Measurements from ENCODE around the gene TAS1R2. TPM values are rescaled to one million over a fixed set of nuclear protein-coding genes. Genes with fewer than 3 reads are reported as not detected.

Gene TAS1R2
- total RNA-seq, 6 experiments from 2014 or later = 0.07 TPM; not detected in 5

- H3K27ac ChIP-seq = no peak overlapping the region
- H3K4me3 ChIP-seq = no peak overlapping the region
- no peaks in the 10 kb centered on the region for H3K9me3 ChIP-seq
- 67% methylated on average over 7 of the region's 7 CpGs for WGBS (ENCODE audit: insufficient coverage, low coverage, low lambda C conversion rate, missing lambda C conversion rate)
- DNase-seq (no peak), ATAC-seq (no peak)
- peaks cover 0 to 57% (median 25%) of the 10 kb centered on the region in 4 donors for H3K4me1 ChIP-seq
- intact Hi-C loops (cut with DNase I) = no loop called here
- TF ChIP-seq CTCF (IDR thresholded peaks at IDR 0.05) = no peak
- no peak for TF ChIP-seq POLR2A (IDR thresholded peaks at IDR 0.05)
- H3K27me3 ChIP-seq = no peaks in the 10 kb centered on the region
- H3K36me3 ChIP-seq = peaks cover 0 to 32% (median 15%) of the 10 kb centered on the region in 4 donors
These were observed 31.9 kb upstream of the TAS1R2 start for GRCh38 chr1:18891426-18891780.

- no peaks in the 10 kb centered on the region for H3K9me3 ChIP-seq
- ATAC-seq = peak; percentile 63 to 85 (median 66)
- no peaks in the 10 kb centered on the region for H3K27me3 ChIP-seq
- WGBS (ENCODE audit: insufficient coverage, low coverage, low lambda C conversion rate, missing lambda C conversion rate) = 25% methylated on average over 4 of the region's 6 CpGs
- DNase-seq = peak; percentile 43 to 77 (median 75)
- H3K36me3 ChIP-seq = peaks cover 0 to 35% (median 17%) of the 10 kb centered on the region in 4 donors
- peaks cover 0 to 52% (median 23%) of the 10 kb centered on the region in 4 donors for H3K4me1 ChIP-seq
- peak overlapping the region in 1 of 3 donors; percentile 43 for H3K27ac ChIP-seq
- H3K4me3 ChIP-seq = no peak overlapping the region
- no peak for TF ChIP-seq POLR2A (IDR thresholded peaks at IDR 0.05)
- no peak for TF ChIP-seq CTCF (IDR thresholded peaks at IDR 0.05)
- intact Hi-C loops (cut with DNase I) = no loop called here
These were observed 31.4 kb upstream of the TAS1R2 start for GRCh38 chr1:18890706-18891425.

GRCh38 chr1:18886003-18886335, 26.5 kb upstream of the TAS1R2 start:
- intact Hi-C loops (cut with DNase I) = no loop called here
- no CpG with 5 or more reads among the region's 1 CpG for WGBS (ENCODE audit: insufficient coverage, low coverage, low lambda C conversion rate, missing lambda C conversion rate)
- ATAC-seq (no peak), DNase-seq (no peak)
- TF ChIP-seq POLR2A (IDR thresholded peaks at IDR 0.05) = no peak
- TF ChIP-seq CTCF (IDR thresholded peaks at IDR 0.05) = no peak
- Histone ChIP-seq H3K9me3 (no peaks in the 10 kb centered on the region), H3K27ac (no peak overlapping the region), H3K36me3 (peaks cover 0 to 79% (median 36%) of the 10 kb centered on the region in 4 donors), H3K4me3 (no peak overlapping the region), H3K27me3 (no peaks in the 10 kb centered on the region), H3K4me1 (peaks cover 0 to 10% (median 4%) of the 10 kb centered on the region in 4 donors)

DNA sequence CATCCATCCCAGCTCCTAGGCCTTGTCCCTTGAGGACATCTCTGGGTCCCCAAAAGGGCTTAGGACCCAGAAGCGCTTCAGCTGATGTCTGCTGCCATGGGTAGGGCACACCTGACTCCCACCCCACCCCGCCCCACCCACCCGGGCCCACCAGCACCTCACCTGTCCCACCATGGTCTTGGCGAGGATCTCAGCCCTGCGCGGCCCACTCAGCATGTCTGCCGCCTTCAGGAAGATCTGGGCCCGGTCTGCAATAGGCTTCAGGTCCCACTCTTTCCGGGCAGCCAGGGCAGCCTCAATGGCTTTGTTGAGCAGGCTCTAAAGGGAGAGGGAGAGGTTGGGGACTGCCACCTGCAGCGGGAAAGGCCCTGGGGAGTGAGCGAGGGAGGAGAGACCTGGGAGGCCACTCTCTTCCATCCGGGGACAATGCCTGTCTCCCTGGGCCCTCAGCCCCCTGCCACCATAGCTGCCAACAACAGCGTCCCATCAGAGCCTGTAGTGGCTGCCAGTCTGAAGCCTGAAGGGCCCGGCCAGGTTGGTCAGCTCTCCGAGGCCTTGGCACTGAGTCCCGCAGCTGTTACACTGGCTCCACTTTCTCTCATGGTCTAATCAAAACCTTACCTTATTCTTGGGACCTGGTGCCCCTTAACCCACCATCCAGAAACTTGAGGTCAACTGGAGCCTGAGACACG, 26.0 kb upstream of the TAS1R2 start:
- intact Hi-C loops (cut with DNase I) = no loop called here
- no peak for TF ChIP-seq POLR2A (IDR thresholded peaks at IDR 0.05)
- DNase-seq (no peak), ATAC-seq (no peak)
- 88% methylated on average over 10 of the region's 17 CpGs for WGBS (ENCODE audit: insufficient coverage, low coverage, low lambda C conversion rate, missing lambda C conversion rate)
- no peaks in the 10 kb centered on the region for H3K27me3 ChIP-seq
- H3K9me3 ChIP-seq = no peaks in the 10 kb centered on the region
- H3K27ac ChIP-seq = no peak overlapping the region
- H3K4me1 ChIP-seq = peaks cover 0 to 5% (median under 1%) of the 10 kb centered on the region in 4 donors
- H3K4me3 ChIP-seq = no peak overlapping the region
- H3K36me3 ChIP-seq = peaks cover 0 to 84% (median 39%) of the 10 kb centered on the region in 4 donors

DNA sequence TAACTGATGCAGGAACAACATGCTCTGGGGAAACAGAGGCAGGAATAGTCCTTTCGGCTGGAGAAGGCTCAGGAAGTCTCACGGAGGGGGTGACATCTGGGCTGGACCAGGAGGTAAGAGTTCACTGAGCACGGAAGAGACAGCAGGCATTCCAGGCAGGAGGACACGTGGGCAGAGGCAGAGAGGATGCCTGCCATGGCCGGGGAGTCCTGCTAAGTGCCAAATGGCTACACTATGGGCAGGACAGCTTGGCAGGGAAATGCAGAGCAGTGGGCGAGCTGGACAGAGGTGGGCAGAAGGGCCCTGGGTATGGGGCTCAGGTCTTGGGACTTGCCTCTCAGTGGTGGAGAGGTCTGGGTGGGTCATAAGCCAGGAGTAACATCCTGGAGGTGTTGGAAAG, 25.3 kb upstream of the TAS1R2 start:
- H3K36me3 ChIP-seq = peaks cover 0 to 87% (median 39%) of the 10 kb centered on the region in 4 donors
- DNase-seq (no peak), ATAC-seq (peak in 1 of 4 donors; percentile 16)
- H3K27ac ChIP-seq = no peak overlapping the region
- intact Hi-C loops (cut with DNase I) = no loop called here
- no peaks in the 10 kb centered on the region for H3K4me1 ChIP-seq
- no peaks in the 10 kb centered on the region for H3K9me3 ChIP-seq
- no peak overlapping the region for H3K4me3 ChIP-seq
- TF ChIP-seq POLR2A (IDR thresholded peaks at IDR 0.05) (no peak), CTCF (IDR thresholded peaks at IDR 0.05) (no peak)
- 32% methylated on average over 6 of the region's 6 CpGs for WGBS (ENCODE audit: insufficient coverage, low coverage, low lambda C conversion rate, missing lambda C conversion rate)
- H3K27me3 ChIP-seq = no peaks in the 10 kb centered on the region
